Breast epithelium (tissue), 3 donors: Measurements from ENCODE around the gene RARG.

Experiments used
- POLR2A ChIP-seq: fragments of 450-650 bp; IDR thresholded peaks from one replicate; pipeline ENCODE4 v1.6.1; 2016; ENCODE audit warnings: antibody characterized with exemption, mild to moderate bottlenecking, moderate library complexity
- POLR2AphosphoS5 ChIP-seq, 3 donors: sonication (generic); formaldehyde crosslinking; IDR thresholded peaks; one replicate each; pipeline ENCODE4 v1.6.1; 2017; ENCODE audit warnings: antibody characterized with exemption in 3 of 3
- TF ChIP-seq, protein P1 (sequence below), 3 donors: fragments of 450-650 bp; IDR thresholded peaks; one replicate each; pipeline ENCODE4 v1.5.1; 2016 to 2017; ENCODE audit warnings: antibody characterized with exemption in 3 of 3, mild to moderate bottlenecking in 3 of 3, moderate library complexity in 3 of 3

DNA sequence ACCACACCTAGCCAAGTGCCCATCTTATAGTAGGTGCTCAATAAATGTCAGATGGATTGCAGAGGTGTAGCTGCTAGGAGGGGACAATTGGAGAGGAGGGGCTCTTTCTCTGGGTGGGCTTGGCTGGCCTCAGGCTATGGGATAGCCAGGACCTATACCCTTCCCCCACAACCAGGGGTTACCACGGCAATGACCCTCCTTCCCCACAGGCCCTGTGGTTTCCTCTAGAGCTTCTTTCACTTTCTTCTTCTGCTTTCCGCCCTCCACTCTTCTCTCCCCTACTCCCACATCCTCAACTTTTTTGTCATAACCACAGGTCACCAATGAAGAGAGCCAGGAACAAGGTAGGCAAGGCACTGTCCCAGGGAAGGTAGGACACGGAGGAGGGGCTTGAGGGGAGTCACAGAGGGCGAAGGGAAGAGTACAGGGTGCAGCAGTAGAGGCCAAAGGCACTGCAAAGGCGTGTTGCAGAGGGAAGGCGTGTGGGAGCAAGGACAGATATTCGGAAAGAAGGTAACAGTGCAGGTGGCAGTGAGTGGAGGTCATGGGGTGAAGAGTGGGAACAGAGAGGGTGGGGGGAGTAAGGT is 23.0 kb downstream of the RARG start:
- TF ChIP-seq, protein P1, sequence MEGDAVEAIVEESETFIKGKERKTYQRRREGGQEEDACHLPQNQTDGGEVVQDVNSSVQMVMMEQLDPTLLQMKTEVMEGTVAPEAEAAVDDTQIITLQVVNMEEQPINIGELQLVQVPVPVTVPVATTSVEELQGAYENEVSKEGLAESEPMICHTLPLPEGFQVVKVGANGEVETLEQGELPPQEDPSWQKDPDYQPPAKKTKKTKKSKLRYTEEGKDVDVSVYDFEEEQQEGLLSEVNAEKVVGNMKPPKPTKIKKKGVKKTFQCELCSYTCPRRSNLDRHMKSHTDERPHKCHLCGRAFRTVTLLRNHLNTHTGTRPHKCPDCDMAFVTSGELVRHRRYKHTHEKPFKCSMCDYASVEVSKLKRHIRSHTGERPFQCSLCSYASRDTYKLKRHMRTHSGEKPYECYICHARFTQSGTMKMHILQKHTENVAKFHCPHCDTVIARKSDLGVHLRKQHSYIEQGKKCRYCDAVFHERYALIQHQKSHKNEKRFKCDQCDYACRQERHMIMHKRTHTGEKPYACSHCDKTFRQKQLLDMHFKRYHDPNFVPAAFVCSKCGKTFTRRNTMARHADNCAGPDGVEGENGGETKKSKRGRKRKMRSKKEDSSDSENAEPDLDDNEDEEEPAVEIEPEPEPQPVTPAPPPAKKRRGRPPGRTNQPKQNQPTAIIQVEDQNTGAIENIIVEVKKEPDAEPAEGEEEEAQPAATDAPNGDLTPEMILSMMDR (IDR thresholded peaks at IDR 0.05), result no peak
- TF ChIP-seq POLR2A (no peak), POLR2AphosphoS5 (IDR thresholded peaks at IDR 0.05) (no peak)
